NCI-H446 treated with DMSO at 0.1 percent for 48 hours (cell line): ENCODE data around the gene NCOA3.

ENCODE experiments used
- DNase-seq: peaks from one replicate; lab custom pipeline; 2025; lab: John Stamatoyannopoulos, UW

The NCOA3 gene

DNA sequence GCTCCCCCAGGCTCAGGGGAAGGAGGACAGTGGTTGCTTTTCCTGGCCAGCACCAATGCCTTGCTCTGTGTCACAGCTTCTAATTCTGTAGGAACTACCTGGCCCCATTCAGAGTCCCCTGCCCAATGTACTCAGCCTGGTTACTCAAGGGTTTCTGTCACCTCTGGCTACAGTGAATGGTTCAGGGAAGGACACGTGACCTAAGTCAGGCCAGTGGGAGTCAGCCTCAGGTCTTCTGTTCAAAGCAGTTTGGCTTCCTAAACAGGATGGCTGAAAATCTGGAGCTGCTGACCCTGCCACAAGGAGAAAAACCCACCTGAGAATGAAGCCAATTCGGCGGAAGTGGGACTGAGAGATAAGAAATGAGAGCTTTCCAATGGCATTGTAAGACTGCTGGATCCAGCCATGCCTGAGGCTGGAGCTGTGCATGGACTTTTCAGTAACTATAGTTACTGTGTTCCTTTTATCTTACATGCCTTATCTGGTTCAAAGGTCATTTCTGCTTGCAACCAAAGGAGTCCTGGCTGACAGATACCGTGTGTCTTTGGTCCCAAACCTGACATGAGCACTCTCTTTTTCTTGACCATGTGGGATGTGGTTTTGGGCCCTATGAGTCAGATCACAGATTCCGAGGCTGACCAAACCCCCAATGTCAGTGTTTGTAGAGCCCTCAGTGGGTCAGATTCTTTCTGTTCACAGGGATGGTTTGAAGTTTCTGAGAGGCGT, 179.3 kb downstream of the NCOA3 start:
- no peak for DNase-seq

DNA sequence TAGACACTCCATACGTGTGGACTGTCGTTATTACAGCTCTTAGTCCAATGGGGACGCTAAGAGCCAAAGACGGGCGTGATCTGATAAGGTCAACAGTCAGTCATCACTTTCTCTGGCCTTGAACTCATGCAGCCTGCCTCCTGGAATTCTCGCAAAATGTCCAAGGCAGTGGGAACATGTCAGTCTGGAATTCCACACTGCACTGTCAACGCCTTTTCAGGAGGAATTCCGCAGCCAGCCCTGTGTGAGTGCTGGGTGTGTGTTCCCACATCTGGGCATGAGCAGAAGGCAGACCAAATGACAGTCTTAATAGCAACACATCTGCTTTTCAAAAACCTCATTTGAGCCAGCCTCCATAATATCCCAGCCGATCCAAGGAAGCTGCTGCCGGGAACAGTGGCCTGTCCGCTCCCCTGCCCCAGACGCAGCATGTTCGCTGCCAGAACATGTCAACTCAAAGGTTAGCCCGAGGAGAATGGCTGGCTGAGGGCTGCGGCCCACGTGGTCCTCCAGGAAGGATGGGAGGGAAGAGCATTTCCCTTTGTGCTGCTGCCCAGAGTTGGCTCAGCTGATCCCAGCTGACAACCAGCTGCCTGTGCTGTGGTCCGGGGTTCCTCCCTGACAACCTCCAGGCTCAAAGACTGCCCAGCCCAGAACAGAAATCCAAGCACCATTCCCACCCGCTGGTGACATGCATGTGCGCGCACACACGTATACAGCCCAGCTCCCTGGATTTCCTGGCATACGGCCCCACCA, 180.5 kb downstream of the NCOA3 start:
- DNase-seq: no peak

DNA sequence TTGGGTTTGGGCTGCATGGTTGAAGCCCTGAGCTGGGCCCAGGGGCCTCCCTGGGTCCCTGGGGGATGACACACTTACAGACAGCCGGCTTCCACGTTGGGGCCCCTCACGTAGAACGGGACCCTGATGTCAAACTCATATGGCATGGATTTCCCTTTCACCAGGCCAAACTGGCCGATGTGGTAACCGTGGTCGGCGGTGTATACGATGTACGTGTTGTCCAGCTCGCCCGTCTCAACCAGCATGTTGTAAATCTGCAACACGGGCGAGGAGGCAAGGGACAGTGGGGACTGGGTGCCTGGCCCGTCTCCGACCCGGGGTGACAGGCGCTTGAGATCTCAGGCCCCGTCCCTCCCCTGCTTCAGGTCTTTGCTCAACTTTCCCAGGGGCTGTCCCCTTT, 181.2 kb downstream of the NCOA3 start:
- no peak for DNase-seq

DNA sequence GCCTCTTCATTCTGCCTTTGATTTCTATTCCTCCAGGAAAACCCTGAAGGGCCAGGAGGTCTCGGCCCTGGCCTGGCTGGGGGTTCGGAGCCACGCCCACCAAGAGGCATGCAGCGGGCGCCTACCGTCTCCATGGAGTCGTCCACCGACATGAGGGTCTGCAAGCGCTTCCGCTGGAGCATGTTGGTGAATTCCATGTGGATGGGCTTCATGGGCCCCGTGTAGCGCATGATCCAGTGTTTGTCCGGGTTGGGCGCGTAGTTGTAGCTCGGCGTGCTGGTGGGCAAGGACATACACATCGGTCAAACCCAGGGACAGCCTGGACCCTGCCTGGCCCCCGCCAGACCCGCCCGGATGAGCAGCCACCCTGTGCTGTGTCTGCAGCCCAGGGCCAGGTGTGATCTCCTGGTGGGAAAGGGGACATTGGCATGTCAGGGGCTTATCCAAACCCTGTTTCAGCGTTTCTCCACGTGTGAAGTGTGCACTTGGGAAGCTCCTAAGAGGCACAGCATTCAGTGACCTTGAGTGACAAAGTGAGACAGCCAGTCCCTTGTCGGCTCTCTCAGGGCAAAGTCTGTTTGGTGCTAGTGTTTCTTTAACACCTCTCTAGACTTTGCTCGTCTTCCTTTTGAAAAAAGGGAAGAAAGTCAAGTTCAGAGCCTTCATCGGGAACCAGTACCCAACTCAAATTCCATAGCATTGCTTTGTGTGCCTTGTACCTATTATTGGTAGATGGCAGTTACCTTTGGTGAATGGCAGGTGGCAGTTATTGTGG, 182.8 kb downstream of the NCOA3 start:
- no peak for DNase-seq

DNA sequence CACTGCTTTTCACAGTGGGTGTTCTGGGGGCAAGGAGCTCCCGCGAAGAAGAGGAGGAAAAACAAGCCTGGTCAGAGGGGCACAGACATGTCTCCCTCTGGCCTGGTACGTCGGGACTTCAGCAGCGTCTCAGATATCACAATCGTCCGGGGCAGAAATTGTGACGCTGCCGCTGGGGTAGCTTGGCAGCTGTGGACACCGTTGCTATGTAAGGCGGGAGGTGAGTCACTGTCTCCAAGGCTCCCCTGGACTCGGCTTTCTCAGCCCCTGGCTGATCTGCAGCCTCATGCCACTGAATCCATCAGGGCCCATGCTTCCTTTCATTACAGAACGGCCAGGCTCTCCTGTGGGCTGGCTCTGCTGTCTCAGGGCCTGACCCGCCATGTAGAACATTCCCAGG, 184.9 kb downstream of the NCOA3 start:
- DNase-seq: no peak

DNA sequence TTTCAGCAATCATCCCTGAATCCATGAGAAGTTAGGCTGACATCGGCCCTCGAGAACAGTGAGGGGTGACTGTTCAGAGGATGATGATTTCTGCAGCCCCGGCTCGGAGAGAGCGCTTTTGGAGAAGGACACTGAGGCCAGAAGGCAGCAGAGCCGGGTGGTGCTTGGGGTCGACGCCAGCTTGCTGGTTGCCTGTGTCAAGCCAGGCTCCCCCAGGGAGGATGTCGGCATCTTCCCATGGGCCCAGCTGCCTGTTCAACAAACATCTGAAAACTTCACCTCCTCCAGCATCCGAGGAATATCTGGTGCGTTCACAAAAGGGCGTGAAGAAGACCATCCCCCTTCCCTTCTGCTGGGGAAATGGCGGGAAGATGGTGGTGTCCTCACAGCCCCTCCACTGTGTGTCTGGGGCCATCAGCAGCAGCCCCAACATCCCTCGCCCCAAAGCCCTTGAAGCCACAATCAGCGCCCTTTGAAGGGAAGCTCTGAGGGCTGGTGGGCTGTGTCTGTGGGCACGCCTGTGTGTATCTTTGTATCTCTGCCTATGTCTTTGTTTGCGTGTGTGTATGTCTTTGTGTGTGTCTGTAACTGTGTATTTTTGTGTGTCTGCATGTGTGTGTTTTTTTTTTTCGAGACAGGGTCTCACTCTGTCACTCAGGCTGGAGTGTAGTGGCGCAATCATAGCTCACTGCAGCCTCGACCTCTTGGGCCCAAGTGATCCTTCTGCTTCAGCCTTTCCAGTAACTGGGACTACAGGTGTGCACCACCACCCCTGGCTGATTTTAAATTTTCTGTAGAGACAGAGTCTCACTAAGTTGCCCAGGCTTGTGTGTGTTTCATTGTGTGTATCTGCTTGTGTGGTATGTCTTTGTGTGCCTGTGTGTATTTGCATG, 185.7 kb downstream of the NCOA3 start:
- DNase-seq: no peak

DNA sequence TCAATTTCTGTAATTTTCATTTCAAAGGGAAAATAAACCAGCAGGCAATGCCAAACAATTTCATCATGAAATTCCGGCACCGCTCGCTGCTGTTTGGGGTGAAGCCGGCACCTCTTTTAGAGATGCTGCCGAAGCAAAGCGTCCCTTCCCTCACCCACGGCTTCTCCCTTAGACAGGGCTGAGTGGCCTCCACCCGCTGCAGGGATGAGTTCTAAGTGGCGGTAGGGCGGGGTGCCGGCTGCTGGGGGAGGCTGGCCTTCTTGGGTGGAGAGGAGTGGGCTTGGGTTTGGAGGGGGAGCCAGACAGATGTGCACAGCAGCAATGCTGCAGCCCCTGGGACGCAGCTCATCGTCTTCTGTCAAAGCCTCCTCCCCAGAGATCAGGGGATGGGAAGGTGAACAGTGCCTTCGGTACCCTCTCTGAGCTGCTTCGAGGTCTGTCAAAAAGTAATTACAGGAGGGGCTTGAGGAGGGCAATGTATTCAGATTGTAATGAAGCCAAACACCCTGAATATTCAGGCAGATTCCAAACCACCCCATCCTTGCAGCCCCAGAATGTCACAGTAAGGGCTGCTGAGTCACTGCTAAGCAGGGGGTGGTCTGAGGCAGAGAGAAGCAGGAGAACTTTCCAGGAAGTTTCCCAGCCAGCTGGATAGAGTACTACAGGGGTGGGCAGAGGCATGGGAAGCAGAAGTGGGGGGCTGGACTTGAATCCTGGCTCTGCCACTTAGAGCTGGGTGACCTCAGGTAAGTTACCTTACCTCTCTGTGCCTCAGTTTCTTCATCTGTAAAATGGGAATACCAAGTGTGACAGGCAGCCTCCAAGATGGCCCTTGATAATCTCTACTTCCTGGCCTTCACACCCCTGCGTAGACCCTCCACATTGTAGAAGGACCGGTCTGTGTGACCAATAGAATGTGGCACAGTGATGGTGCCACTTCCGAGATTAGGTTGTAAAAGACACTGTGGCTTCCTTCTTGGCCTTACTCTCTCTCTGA, 187.0 kb downstream of the NCOA3 start:
- DNase-seq: no peak

DNA sequence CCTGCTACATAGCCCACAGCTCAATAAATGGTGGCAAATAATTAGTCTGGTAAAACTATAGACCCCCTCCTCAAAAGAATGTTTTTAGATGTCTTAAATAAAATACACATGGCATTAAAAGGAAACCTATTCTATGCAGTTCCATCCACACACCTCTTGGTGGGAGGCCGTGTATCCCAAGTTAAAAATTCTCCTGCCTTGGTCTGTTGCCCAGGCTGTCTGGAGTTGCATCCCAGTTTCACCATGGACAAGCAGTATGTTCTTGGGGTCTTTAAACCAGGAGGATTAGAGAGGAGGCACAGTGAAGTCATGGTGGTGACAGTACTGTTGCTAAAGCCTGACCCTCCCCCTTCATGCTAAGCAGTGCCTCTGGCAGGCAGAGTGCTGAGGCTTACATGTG, 188.0 kb downstream of the NCOA3 start:
- no peak for DNase-seq

DNA sequence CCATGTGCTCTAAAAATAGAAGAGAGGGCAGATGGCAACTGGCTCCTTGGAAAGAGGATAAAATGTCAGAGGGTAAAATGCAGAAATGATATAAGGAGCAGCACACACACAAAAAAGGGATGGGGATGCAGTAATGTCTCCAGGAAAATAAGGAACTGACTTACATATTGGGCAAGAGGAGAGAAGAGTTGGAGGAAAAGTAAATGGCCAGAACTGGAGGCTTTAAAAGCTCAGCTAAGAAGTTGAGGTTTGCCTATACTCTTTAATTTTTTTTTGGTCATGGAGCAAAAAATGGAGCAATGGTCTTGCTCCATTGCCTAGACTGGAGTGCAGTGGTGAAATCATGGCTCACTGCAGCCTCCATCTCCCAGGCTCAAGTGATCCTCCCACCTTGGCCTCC, 189.9 kb downstream of the NCOA3 start:
- DNase-seq: no peak

DNA sequence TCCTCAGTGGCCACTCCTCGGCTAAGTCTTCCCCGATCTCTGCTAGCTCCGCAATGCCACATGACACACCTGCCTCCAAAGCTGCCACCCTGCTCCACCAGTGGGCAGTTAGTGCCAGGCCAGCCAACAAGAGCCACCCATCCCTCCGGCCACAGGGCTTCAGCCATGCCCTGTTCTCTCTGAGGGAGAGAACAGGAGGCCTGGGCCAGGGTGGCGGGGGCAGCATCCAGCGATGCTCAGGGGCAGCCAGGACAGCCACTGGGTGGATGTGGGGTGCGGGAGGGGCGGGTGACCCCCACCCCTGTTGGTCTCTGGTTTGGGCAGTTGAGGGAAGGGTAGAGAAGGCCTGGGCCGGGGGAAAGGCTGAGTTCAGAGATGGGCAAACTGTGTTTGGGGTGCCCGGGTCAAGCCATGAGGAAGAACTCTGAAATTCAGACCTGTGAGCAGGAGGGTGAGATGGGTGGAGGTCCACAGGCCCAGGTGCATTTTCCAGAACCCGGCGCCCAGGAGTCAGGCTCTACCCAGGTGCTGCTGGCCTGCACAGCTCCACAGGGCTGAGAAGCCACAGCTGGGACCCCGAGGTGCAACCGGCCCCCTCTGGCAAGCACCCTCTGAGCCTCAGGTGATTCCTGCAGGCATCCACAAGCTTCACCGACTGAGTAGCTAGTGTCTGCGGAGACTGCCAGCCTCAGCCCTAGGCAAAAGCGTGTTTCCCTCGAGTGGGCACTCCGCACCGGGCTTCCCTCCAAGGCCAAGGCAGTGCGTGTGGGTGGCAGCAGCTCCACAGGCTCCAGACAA, 192.5 kb downstream of the NCOA3 start:
- no peak for DNase-seq

DNA sequence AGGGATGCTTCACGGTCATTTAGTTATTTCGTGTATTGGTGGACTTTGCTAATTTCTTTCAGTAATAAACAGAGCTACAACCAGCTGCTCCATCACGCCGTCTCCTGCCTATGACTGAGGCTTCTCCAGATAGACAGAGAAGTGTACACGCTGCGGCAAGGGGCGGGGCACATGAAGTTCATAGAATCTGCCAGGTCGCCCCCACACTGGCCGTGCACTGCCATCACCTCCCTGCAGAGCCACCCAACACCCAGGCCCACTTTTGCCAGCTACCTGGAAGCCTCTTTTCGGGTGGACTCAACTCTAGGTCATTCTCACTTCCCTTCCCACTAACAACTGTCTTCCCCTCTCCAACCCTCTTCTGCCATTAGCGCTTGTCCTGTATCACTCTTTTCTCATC, 195.2 kb downstream of the NCOA3 start:
- DNase-seq: no peak

DNA sequence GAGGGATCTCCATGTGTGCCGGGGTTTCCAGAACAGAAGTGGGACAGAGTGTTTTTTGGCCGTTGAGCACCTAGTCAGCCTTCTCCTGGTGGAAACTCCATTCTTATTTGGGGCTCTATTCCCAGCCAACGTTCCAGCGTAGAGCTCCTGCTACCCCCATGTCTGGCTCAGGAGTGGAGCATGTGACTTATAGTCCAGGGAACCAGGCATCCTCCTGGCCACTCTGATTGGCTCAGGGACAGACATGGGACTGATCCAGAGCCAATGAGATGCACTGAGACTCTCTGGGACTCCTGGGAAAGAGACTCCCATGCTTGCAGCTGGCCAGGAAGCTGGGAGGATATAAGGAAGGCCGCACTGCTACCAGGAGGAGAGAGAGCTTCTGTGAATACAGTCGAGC, 196.5 kb downstream of the NCOA3 start:
- no peak for DNase-seq

DNA sequence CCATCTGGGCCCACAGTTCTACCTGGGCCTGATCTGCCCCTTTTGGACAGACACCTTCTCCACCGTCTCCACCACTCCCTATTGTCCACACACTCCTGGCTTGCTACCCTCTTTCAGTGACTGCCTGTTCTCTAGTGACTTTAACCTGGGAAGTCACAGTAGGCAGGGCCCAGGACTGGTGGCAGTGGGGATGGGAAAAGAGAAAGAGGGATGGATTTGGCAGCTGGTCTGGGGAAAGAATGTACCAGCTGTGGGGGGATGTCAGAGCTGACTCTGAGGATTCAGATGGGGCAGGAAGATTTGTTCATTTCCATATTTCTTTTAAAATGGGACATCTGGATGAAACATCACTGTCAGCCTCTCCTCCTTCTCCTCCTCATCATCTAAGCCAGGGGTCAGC, 198.1 kb downstream of the NCOA3 start:
- DNase-seq: no peak

DNA sequence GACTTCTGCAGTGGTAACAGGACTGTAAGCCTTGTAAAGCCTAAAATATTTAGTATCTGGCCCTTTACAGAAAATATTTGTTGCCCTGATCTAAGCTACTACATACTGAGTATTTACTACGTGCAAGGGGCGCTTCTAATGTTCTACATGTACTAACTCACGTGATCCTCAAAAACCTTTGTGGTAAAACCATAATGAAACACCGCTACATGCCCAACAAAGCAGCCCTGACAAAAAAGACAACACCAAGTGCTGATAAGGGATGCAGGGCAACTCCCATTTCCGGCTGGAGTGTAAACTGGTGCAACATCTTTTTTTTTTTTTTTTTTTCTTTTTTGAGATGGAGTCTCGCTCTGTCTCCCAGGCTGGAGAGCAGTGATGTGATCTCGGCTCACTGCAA, 198.6 kb downstream of the NCOA3 start:
- DNase-seq: no peak

DNA sequence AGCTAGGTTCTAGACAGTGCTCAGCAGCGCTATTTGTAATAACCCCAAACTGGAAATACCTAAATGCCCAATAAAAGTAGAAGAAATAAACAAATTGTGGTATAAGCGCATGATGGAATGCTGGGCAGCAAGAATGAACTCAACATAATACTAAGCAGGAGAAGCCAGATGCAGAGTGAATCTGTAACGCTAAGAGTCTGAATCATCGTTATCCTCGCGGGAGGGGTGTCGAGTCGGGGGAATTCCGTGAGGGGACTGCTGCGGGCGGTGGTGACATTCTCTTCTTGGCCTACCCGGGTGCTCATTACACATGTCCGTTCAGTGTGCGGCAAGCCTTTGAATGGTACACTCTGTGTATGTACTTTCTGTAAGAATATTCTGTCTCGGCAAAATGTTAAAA, 199.9 kb downstream of the NCOA3 start:
- no peak for DNase-seq

DNA sequence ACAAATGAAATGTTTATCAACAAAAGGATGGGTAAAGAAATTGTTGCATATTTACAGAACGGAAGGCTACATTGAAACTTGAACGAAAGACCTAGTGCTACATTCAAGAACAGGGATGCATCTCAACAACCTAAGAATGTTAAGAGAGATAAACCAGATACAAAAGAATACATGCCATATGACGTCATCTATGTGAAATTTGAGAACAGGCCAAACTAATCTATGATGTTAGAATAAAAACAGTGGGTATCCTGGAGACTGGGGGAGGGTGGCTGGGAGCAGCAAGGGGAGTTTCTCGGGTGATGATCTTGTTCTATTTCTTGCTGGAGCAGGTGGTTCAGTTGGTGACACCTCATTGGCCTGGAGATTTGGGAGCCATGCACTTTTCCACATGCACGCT, 202.1 kb downstream of the NCOA3 start:
- DNase-seq: no peak

DNA sequence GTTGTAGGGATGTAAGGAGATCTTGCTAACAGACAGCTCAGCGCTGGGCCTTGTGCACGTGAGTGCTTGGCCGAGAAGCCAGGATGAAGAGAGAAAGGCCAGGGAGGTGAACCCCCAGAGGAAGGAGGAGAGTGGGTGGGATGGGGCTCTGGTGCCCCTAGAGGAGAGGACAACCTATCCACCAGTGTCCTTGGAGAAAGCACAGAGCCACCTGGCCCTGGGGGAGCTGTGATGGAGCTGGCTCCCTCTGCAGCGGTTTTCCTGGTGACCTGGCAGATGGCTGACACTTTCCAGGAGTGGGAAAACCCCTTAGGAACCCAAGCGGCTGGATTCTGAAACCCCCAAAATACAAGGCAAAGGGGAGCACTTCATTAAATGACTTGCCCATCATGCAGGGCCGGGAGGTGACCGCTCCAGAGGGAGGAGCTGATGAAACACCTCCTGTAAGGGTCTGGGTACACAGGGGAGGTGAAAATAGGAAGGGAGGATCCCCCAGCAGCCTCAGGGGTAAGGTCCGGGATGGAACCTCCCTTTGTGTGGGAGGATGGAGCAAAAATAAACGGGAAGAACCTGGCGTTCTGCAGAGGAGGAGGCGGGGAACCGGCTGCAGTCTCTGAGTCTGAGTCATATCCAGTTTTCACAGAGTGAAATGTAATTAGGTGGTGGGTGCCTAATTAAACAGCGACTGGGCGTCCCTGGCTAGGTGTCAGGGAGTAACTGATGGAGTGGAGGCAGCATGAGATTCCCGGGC, 203.2 kb downstream of the NCOA3 start:
- DNase-seq: peak; percentile 46

DNA sequence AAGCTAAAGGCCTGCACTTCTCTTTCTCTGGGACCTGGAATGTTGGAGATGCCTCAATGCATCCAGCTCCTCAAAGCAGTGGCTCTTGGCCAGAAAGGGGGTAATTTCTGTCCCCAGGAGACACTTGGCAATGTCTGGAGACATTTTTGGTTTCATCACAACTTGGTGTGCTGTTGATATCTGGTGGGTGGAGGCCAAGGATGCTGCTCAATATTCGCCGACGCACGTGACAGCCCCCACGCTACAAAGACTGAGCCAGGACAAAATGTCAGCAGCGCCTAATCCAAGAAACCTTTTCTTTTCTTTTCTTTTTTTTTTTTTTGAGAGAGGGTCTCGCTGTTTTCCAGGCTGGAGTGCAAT, 203.8 kb downstream of the NCOA3 start:
- no peak for DNase-seq

DNA sequence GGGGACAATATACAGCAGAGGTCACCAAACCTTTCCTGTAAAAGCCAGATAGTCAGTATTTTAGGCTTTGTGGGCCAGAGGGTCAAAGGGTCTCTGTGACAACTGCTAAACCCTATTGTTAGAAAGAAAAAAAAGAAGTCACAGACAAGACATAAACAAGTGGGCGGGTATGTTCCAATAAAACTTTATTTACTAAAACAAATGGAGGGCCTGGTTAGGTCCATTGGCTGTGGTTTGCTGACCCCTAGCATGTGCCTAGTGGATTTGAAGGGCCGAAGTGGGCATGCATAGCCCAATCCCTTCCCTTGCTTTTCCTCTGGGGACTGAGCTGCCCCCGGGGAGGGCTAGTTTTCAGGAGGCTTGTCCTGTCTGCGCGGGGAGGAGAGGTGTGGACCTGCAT, 204.7 kb downstream of the NCOA3 start:
- DNase-seq: no peak
